Renal cortical epithelial cell (primary cell): ENCODE measurements around the gene WASF2. TPM values are rescaled to one million over a fixed set of nuclear protein-coding genes. Genes with fewer than 3 reads are reported as not detected.
"Not testable (repeated sequence)": the region's sequence is repeated elsewhere in the genome, so short reads cannot be mapped to it uniquely, and the experiment has no call there.

Experiments used
- DNase-seq: peaks from one replicate; pipeline ENCODE4 v3.0.0-alpha.2; 2011; ENCODE audit warnings: low read depth
- total RNA-seq: library from RNA; depleted of rRNA; stranded (reverse); fragments of >200 nt; gene quantifications from 2 replicates; pipeline ENCODE4 v1.2.3, GENCODE V29; 2014

Gene WASF2
- total RNA-seq, 1 donor from 2014 or later, result 48.0 TPM

DNA sequence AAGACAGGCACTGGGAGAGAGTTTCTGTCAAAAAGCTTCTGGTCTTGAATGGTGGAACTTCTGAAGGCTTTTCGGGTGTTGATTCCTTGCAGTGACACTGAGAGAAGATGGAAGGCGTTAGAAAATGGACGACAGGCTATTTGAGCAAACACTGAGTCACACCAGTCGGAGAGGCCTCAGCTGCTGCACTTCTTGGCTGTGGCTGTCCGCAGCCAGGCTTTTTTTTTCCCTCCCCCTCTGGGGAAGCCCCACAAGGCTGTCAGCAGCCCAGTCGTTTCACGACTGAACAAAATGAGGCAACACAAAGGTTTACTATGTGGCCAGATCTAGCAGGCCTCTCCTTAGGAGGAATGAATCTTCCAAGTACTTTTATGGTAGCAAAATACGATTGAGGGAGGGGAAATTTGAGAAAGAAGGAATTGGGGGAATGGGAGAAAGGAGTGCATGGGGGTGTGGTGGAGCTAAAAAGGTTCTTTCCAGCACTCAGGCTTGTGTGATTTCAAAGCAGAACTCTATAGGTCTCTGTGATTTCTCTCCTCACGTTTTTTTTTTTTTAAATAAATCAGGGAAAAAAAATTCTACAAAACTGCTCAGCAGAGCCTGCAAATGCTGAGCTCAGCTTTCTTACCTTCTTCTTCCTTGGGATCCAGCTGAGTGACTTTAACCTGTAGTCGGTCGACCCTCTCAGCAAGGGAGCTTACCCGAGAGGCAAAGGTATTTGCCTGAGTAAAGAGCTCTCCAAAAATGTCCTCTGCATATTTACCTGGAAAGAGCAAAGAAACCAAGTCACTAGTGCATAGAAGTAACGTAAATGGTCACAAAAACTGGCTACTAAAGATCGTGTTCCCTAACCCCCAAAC, 71.4 kb downstream of the WASF2 start:
- peak; percentile 93 for DNase-seq

DNA sequence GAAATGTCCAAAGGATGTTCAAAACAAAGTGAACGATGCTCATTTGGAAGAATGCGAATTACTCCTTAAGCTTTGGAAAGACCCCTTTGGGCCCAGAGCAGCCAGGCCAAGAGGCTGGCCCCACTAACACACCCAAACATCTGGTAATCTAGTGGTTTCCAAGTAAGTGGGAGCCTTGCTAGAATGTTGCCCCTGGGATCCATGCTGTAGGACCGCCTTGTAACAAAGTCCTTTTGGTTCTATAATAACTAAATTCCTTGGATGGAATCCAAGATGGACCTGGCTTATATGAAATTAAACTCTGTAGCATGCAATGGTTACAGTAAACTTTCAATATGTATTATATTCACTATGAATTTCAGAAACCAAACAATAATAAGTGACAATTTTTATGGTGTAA, 72.3 kb downstream of the WASF2 start:
- no peak for DNase-seq

DNA sequence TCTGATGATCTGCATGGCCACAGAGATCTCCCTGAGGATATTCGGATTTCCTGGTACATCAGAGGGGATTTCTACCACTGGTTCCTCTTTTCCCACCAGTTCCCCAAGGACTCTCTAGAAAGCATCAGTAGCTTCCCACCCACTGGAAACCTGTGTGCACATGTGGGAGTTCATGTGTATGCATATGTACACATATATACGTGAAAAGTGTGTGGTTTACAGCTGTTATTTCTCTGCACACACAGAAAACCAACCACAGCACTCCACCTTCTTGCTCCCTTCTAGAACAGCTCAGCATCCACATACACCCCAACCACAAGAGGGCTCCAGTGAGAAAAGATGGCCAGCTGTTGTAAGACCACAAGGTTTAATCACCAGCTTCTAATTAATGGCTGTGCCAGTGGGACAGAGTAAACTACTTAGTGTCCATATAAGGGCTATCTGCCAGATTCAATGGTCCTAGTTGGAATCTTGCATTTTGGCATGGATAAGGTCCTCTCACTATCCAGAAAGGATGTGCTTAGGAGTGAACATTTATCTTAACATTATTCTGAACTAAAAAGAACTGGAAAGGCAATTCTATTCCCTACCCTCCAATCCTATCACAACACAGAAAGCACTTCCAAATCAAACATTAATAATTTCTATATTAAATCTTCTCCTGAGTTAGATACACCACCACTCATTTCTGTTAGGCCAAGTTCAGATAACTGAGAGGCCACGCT, 73.4 kb downstream of the WASF2 start:
- DNase-seq, result peak; percentile 80

- no peak for DNase-seq
Observed at GRCh38 chr1:27414091-27414490, 75.9 kb downstream of the WASF2 start.

DNA sequence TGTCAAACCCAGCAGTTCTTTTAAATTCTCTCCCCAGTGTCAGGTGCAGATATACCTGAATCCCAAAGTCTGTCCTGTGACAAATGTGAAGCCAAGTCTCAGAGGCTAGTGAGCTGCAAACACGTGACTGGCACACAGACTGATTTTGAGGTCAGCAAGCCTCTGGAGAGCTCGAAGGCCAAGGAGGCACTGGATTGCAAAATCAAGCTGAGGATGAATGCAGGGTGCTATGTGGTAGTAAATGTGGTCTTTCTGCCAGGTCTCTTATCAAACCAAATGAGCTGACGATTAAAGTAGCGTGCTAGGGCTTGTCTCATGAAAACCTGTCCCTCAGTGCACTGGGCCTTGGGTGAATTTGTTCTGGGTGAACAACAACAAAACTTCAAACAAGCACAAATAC, 77.0 kb downstream of the WASF2 start:
- no peak for DNase-seq

GRCh38 chr1:27412502-27412901, 77.5 kb downstream of the WASF2 start:
- DNase-seq, result no peak

DNA sequence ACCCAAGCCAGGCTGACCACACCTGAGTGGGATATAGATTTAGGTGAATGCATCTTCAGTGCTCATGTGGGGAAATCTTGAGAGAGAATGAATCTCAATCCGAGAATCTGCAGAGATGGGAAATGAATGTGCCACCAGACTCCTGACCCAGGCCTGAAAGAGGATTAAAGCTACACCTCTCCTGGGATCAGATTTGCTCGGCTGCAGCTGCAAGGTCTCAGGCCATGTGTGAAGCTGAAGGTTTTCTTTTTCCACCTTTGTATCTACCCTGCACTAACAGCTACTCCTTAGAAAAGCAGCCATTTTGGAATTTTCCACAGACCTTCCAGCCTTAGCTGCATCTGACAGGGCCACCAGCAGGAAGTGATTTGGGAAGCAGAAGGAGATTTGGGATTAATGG, 79.3 kb downstream of the WASF2 start:
- no peak for DNase-seq

- no peak for DNase-seq
Observed at GRCh38 chr1:27409669-27410068, 80.3 kb downstream of the WASF2 start.

GRCh38 chr1:27408151-27408550, 81.8 kb downstream of the WASF2 start:
- DNase-seq, result no peak

DNA sequence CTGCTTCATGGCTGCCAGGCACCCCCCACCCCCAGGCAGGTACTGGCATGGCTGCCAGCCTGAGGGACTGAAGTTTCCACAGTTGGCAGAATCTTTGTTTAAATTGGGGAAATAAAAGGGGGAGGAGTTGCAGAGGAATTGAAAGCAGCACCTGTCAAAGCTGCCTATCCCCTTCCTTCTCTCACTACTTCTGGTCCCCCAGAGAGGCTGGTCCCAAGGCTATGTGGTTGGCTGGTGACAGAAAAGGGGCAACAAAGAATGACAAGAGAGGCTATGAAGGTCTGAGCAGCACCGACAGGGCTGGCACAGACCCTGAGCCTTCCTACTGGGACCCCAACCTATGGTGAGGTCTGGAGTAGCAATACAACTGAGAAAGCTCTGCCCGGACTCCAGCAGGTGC, 83.2 kb downstream of the WASF2 start:
- DNase-seq, result not testable (repeated sequence)

DNA sequence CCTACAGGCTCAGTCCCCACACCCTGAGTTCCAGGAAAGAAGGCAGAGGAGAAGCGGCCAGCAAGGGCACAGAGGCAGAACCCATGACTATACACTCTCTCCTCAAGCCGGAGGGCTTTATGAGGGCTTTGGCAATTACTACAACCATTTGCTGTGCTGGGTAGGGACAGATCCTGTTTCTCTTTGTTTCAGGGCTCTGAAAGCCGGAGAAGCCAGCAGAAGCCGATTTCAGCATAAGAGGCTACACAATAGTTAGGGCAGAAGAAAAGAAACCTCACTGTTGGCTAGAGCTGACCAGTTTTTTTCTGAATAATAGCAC, 83.6 kb downstream of the WASF2 start:
- DNase-seq, result no peak

- DNase-seq, result not testable (repeated sequence)
Observed at GRCh38 chr1:27405598-27406361, 84.2 kb downstream of the WASF2 start.

- DNase-seq, result peak; percentile 32
Observed at GRCh38 chr1:27405074-27405473, 84.9 kb downstream of the WASF2 start.

GRCh38 chr1:27403931-27404330, 86.0 kb downstream of the WASF2 start:
- no peak for DNase-seq

DNA sequence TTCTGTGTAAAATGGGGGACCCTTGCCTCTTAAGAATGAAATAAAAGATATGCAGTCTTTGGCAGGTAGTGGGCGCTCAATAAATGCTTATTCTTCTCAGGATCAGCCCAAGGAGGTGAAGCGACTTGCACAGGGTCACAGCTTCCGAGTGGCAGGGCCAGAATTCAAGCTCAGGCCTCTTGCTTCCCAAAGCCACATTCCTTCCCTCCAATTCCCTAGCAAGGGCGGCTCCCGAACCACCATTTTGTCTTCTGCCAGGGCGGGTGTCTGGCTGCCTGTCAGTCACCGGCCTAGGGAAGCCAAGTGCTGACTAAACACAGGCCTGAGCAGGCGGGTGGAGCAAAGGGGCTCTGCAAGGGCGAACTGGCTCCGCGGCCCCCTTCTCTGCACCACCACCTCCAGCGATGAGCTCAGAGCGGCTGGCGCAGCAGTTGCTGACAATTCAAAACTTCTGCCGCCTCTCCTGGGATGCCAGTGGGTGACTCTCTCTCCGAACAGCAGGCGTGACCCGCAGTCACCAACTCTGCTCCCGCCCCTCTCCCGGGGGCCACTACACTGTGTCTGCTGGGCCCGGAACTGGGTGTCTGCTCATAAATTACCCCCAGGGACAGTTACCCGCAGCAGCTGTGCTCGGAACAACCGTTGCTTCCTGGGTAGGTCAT, 86.8 kb downstream of the WASF2 start:
- DNase-seq, result peak; percentile 19

DNA sequence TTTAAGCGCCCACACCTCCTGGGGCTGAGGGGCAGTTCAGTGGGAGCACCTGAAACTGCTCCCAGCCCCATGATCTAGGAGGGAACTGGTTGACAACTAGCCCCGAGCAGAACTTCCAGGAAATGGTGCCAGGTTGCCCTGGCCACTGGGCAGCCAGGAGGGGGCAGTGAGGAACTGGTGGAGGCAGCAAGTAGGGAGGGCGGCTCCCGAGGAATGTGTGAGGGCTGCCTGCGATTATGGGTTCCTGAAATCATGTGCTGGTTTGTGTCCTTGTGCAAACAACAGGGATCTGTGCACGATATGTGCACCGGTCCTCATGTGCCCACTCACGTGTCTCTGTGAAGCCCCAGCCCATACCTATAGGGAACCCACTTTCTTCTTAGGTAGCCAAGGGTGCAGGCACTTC, 87.6 kb downstream of the WASF2 start:
- peak; percentile 73 for DNase-seq

DNA sequence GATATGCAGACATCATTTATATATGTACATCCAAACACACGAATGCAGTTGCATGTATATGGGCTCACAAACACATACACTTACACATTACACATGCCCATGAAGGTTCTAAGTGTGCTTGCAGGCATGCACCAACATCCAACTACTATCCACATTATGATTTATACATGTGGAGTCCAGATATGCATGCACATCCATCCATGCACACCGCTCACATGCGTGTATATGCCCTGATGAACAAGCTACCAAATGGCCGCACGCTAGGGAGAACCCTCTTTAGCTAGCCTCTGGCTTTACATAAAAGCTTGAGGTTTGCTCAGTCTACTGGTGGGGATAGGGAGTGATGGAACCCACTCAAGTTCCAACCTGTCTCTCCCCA, 89.0 kb downstream of the WASF2 start:
- no peak for DNase-seq

GRCh38 chr1:27400082-27400962, 89.6 kb downstream of the WASF2 start:
- no peak for DNase-seq

DNA sequence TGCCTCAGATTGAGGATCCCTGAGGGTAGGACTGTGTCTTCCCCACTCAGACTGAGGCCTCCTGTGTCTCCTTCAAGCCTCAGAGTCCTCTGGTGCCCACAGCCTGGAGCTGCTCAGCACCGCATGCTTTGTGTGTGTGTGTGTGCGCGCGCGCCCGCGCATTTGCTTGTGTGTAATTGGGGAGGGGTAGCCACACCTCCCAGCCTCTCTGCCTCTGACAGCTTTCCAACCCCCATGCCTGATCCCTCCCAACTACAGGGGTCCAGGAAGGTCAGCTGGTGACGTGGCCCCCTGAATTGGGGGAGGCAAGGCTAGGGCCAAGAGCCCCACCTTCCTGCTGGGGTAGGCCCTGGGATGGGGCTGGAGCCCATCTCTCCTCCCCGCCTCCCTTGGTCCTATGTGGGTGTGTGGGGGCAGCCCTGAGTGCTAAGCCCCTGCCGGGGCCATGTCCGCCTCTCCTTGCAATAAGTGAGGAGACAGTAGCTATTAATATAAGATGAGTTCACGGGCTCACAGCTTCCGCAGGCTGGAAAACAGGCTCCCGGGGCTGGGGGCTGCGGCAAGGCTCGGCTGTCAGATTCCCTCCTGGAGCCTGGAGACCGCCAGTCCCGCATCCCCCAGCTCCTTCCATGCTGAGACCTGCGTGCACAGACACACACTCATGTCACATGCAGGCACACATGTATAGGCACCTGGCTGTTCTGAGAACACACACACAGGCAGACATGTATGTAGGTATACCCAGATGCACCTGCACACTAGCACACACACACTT, 90.5 kb downstream of the WASF2 start:
- DNase-seq, result no peak

DNA sequence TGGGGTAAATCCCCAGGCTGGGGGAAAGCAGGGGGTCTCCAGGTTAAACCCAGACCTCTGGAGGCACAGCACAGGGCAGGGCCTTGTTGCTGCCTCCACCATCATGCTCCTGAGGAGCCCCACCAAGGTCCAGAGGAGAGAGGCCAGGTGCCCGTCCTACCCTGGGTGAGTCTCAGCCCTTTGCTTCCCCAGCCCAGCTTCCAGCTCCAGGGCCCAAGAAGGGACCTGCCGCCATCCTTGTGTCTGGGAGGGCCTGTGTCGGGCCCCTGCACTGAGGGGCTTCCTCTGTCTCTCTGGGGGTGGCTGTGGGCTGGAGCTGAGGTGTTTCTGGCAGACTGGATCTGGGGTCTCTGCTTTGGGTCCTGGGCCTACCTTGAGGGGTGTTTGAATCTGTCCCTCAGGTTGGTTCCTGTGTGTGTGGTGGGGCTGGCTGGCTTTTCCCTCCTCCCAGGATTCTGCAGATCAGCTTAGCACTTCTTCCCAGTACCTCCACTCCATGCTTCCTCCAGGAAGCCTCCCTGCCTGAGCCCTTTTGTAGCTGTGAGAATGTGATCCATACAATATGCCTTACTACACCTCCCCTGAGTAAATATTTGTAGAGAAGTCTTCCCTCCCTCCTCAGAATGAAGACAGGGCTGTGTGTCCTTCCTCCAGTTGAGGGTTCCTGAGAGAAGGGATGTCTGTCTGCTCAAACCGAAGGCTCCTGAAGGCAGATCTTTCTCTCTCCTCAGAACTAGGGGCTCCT, 91.4 kb downstream of the WASF2 start:
- no peak for DNase-seq
